Kidney capillary endothelial cell (primary cell): ENCODE results near the gene PUDP.
"Not testable (repeated sequence)": the region's sequence is repeated elsewhere in the genome, so short reads cannot be mapped to it uniquely, and the experiment has no call there.

ENCODE experiments used
- DNase-seq: peaks from one replicate; pipeline ENCODE4 v3.0.0-alpha.2; 2018; ENCODE audit warnings: low spot score

The PUDP gene

DNA sequence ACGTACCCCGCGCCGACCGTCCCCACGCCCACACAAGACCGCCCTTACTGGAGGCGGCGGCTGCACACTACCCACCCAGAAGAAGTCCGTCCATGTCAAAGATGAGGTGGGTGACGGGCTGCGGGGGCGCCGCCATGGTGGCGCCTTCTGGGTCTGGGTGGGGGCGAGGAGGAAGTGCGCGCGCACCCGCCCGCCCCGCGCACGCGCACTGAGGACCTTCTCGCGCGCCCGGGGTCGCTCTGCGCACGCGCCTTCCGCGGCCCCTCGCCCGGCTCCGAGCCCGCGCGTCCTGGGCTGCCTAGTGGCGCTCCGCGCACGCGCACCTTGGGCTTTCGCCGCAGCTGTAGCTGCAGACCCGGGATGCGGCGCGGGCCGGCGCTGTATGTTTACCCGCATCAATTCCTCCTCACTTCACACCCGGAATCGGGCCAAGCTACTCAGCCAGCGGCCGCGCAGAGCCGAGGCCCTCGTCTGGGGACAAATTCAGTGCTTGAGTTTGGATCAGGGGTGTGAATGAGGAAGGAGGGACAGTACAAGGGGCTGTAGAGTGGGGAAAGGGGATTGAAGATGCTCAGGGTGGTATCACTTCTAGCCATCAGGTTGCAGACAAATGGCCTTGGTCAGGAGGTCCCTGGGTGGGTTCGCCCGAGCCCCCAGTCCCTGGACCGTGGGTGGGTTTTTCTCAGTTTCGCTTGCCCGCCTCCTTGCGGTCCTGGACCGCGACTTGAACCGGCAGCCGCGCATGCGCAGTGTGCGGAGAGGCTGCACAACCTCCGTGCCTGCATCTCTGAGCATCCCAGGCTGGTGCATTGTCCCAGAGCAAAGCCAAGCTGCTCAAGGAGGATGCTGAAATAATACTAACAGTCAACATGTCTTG, at the start of gene PUDP:
Gene PUDP (minus strand): TSS at position 176 of the 877 bp plus-strand sequence. CDS start 40 bp downstream, at position 136.
- peak; percentile 92 for DNase-seq

DNA sequence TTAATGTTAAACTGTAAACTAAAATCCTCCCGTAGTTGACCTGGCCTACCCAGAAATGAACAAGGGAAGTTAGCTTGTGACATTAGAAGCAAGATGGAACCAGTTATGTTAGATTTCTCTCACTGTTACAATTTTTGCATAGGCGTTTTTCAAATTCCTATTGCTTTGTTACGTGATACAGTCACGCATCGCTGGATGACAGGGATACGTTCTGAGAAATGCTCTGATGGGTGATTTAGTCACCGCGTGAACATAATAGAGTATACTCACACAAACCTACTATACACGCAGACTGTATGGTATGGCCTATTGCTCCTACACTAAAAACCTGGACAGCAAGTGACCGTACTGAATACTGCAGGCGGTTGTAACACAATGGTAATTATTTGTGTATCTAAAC, 46.7 kb upstream of the PUDP start:
- DNase-seq, result no peak

- DNase-seq, result no peak
Observed at GRCh38 chrX:7192871-7193270, 44.9 kb upstream of the PUDP start.

DNA sequence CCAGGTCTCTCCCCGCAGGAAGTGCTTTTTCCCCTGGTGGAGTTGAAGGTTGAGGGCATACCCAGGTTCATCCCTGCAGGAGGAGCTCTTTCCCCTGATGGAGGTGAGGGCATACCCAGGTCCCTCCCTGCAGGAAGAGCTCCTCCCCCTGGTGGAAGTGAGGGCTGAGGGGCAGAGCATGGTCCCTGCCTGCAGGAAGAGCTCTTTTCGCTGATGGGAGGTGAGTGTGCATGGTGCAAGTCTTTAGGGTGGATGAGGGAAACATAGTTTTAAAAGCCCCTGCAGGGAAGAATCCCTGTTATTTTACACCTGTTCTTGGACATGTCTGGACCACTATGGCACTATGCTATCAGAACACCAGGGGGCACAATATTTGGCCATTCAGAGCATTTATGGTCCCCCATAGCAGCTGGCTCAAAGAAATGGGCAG, 43.7 kb upstream of the PUDP start:
- DNase-seq, result no peak

GRCh38 chrX:7190157-7190556, 42.2 kb upstream of the PUDP start:
- DNase-seq, result no peak

DNA sequence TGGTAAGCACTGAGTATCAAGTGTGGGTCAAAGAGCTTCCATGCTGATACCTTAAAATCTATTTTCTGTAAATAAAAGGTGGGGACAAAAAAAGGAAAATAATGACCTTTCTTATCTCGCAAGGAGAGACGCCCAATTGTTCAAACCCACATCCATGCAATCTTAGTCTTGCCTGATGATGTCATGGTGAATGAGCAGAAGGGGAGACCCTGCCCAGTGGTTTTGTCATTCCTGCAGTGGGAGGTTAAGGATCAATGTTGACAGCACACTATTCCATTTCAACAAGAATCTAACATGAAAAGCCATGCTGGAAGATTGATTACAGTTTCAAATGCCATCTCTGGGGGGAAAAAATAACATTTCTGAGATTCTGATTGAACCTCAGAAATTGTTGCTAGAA, 40.7 kb upstream of the PUDP start:
- no peak for DNase-seq

DNA sequence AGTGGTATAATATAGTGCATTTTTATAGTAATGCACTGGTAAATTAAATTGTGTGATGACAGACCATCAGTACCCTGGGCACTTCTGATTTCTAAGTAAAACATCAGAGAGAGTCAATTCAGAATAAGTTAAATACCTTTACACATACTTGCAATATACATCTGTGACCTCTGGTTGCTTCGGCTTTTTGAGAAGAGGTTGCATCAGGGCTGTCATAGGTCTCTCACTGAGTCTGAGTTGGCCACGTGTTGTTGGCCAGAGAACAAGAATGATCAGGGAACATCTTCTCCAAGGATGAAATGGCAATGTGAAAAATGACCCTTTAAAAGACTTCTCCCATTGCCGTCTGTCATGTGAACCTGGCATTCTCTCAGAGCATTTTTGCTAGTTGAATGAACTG, 36.9 kb upstream of the PUDP start:
- DNase-seq, result no peak

- DNase-seq, result no peak
Observed at GRCh38 chrX:7179446-7179845, 31.5 kb upstream of the PUDP start.

- not testable (repeated sequence) for DNase-seq
Observed at GRCh38 chrX:7178859-7179258, 30.9 kb upstream of the PUDP start.

GRCh38 chrX:7170898-7171297, 22.9 kb upstream of the PUDP start:
- peak; percentile 69 for DNase-seq

DNA sequence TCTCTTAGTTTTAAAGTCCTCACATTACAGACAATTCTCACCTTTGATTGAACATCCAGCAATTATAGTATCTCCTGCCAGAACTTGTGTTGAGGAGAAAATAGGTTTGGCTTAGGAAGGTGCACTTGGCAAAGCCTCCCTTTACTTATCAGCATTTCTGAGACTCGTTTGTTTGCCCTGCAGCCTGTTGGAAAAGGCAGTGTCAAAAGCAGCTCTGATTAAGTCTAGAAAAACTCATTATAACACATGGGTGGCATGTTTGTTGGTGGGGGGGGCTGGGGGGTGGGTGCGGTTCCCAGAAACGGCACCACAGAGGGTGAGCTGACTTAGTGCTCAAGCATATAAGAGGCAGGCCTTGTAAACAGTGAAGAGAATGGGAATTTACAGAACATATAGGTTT, 21.7 kb upstream of the PUDP start:
- no peak for DNase-seq

- no peak for DNase-seq
Observed at GRCh38 chrX:7168371-7168770, 20.4 kb upstream of the PUDP start.

GRCh38 chrX:7164174-7164573, 16.2 kb upstream of the PUDP start:
- DNase-seq, result no peak

GRCh38 chrX:7163146-7163677, 15.3 kb upstream of the PUDP start:
- no peak for DNase-seq

DNA sequence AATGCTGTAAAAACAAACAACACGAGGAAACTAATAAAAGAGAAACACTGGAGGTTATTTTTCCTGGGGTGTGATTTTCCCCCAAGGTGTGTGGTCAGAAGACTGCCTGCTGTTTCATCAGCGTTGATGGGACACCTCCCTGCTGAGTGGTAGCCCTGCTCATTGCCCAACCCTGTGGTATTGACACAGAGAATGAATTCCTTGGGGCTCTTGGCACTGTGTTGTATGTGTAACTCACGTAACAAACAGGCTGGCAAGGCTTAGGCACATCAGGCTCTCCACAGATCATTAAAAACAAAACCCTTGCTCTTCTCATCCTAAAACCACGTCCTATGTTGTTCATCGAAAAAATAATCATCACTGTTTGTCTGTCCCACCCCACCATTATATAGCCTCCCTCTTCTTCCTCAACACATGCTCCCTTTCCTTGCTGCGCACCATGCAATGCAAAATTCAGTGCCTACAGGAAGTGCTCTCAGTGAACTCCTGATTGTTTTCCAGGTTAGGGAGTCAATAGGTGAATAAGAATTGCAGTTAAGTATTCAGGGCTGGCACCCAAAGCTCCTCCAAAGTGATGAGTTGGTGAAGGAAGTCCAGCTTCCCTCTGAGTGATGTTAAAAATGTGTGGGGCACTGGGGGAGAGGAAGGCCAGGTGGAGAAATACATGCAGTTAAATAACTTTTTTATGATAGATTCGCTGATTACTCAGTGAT, 11.4 kb upstream of the PUDP start:
- DNase-seq, result no peak

- no peak for DNase-seq
Observed at GRCh38 chrX:7158468-7158990, 10.6 kb upstream of the PUDP start.

DNA sequence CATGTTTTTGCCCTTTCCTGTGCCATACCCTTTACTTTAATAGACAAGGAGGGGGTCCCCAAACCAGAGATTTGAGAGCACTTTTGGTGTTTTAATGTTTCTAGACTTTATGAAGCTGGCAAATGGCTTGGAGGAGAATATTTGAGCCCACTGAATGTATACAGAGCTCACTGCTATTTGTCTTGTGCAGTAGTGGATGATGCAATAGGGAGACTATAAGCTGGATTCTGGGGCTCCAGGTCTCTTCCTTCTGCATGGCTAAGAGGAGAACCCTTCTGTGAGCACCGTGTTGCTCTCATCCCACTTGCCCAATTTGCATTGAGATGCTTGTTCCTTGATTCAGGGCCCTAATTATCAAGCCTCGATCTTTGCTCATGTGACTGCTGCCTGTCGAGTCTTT, 8.9 kb upstream of the PUDP start:
- DNase-seq, result no peak

DNA sequence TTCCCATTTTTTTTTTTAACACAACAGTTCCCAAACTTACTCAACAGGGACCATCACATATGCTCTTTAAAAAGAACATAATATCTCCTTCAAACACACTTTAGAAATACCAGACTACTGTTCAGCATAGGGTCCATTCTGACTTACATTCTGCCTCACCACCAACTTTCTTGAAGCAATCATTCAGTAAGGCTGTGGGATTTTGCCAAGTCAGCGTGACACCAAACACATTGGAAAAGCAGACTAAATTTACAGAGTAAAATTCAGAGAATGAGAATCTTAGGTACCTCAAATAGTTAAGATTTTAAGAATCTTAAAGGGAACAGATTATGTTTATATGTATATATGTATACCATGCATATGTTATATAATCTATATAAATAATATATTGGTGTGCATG, 7.2 kb upstream of the PUDP start:
- no peak for DNase-seq

- no peak for DNase-seq
Observed at GRCh38 chrX:7154041-7154597, 6.2 kb upstream of the PUDP start.

GRCh38 chrX:7153231-7153630, 5.3 kb upstream of the PUDP start:
- DNase-seq, result no peak

- DNase-seq, result no peak
Observed at GRCh38 chrX:7149411-7149810, 1.5 kb upstream of the PUDP start.

DNA sequence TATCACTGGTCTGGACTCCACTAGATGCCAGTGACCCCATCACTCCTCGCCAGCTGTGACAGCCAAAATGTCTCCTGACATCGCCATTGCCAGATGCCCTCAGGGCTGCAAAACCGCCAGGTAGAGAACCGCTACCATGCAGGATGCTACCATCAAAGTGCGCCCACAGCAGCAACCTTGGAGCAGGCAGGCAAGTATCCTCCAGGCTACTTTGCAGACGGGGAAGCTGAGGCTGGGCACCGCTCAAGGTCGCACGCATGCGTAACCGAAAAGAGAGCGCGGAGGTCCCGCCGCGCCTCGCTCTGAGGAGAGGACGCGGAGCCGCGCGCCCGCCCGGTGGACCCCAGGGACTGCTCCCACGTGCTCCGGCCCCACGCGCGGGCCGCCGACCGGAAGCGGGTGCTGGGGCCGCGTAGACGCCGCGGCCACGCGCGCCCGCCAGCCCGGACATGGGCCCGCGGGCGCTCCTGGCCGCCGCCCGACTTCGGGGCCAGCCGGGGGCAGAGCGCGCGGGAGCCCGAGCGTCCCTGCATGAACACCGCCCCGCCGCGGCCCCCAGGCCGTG, 458 bp downstream of the PUDP start, which contains the start of gene STS:
Gene STS (plus strand): TSS at position 300 of the 565 bp plus-strand sequence. CDS start 105,488 bp downstream, outside the sequence.
- peak; percentile 33 for DNase-seq
